Measurements from ENCODE around the gene TPRG1. TPM values are rescaled to one million over a fixed set of nuclear protein-coding genes. Genes with fewer than 3 reads are reported as not detected.

Gene TPRG1
- total RNA-seq, 2 experiments from 2014 or later: 2.1 to 2.9 TPM

DNA sequence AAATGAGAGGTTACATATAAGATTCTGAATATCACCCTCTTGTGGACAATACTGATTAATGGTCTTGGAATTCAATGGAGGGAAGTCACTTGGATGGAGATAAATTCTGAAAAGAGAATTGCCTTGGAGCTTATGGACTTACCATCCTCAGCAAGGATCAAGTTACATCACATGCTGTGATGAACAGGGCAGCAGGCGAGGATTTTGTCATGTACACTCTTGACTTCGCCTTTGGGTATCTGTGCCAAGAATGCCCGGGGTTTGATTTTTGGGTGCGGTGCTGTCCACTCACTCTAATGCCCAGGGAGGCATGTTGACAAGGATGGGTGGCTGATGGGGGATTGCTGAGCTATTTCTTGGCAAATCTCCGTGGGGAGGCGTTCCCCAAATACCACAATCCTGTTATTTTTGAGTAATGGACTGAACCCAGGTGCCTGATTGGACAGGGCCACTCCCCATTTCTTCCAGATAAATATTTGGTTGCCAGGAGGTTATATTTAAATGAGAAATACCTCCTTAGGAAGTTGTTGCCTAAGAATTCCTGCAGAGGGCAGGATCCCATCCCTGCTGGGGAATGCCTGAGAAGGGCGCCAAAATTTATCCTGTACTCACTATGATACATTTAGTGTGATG lies 96.3 kb downstream of the TPRG1 start:
- intact Hi-C loops (cut with DNase I, micrococcal nuclease): loop anchor here in 1 of 2 experiments (5.0 kb wide), 1 partner anchor 934 kb away; no protein-coding TSS in a partner anchor
- no peak overlapping the region for H3K27ac Mint-ChIP-seq
- Histone ChIP-seq H3K4me1 (ENCODE audit: insufficient read depth, low read length) (peaks cover 4% of the 10 kb centered on the region), H3K36me3 (ENCODE audit: insufficient read depth, low read length) (no peaks in the 10 kb centered on the region), H3K27me3 (ENCODE audit: control insufficient read depth in 1 of 2, insufficient read depth in 2 of 2, low read length in 2 of 2) (no peaks in the 10 kb centered on the region), H3K27ac (ENCODE audit: low read depth in 1 of 2, low read length in 2 of 2) (no peak overlapping the region), H3K9me3 (ENCODE audit: control insufficient read depth in 1 of 2, insufficient read depth in 1 of 2, low read length in 2 of 2) (no peaks in the 10 kb centered on the region), H3K4me3 (ENCODE audit: low read length) (no peak overlapping the region)
- H3K4me1 Mint-ChIP-seq (ENCODE audit: low read depth): peaks cover 8% of the 10 kb centered on the region
- ChIA-PET CTCF (no interaction called here), POLR2A (no interaction called here)
- no peaks in the 10 kb centered on the region for H3K27me3 Mint-ChIP-seq
- no peaks in the 10 kb centered on the region for H3K36me3 Mint-ChIP-seq (ENCODE audit: low read depth)
- H3K4me3 Mint-ChIP-seq: no peak overlapping the region
- DNase-seq (no peak), ATAC-seq (ENCODE audit: poor library complexity) (no peak)
- TF ChIP-seq CTCF (IDR thresholded peaks at IDR 0.05): no peak
- no peaks in the 10 kb centered on the region for H3K9me3 Mint-ChIP-seq

- no peak for TF ChIP-seq CTCF (IDR thresholded peaks at IDR 0.05)
- ChIA-PET CTCF (no interaction called here), POLR2A (interaction anchor here (0.7 kb wide), 1 partner anchor 17 kb away, joined by 3 read pairs; no protein-coding TSS in a partner anchor)
- intact Hi-C loops (cut with DNase I, micrococcal nuclease): loop anchor here in 1 of 2 experiments (5.0 kb wide), 1 partner anchor 933 kb away; no protein-coding TSS in a partner anchor
- Mint-ChIP-seq H3K4me1 (ENCODE audit: low read depth) (peaks cover 15% of the 10 kb centered on the region), H3K36me3 (ENCODE audit: low read depth) (no peaks in the 10 kb centered on the region), H3K27me3 (no peaks in the 10 kb centered on the region), H3K27ac (no peak overlapping the region), H3K9me3 (no peaks in the 10 kb centered on the region), H3K4me3 (no peak overlapping the region)
- Histone ChIP-seq H3K4me3 (ENCODE audit: low read length) (no peak overlapping the region), H3K27ac (ENCODE audit: low read depth in 1 of 2, low read length in 2 of 2) (no peak overlapping the region), H3K4me1 (ENCODE audit: insufficient read depth, low read length) (peaks cover 6% of the 10 kb centered on the region), H3K27me3 (ENCODE audit: control insufficient read depth in 1 of 2, insufficient read depth in 2 of 2, low read length in 2 of 2) (no peaks in the 10 kb centered on the region), H3K9me3 (ENCODE audit: control insufficient read depth in 1 of 2, insufficient read depth in 1 of 2, low read length in 2 of 2) (no peaks in the 10 kb centered on the region), H3K36me3 (ENCODE audit: insufficient read depth, low read length) (no peaks in the 10 kb centered on the region)
- DNase-seq (no peak), ATAC-seq (ENCODE audit: poor library complexity) (no peak)
These were observed 97.6 kb downstream of the TPRG1 start for GRCh38 chr3:189269365-189269764.

DNA sequence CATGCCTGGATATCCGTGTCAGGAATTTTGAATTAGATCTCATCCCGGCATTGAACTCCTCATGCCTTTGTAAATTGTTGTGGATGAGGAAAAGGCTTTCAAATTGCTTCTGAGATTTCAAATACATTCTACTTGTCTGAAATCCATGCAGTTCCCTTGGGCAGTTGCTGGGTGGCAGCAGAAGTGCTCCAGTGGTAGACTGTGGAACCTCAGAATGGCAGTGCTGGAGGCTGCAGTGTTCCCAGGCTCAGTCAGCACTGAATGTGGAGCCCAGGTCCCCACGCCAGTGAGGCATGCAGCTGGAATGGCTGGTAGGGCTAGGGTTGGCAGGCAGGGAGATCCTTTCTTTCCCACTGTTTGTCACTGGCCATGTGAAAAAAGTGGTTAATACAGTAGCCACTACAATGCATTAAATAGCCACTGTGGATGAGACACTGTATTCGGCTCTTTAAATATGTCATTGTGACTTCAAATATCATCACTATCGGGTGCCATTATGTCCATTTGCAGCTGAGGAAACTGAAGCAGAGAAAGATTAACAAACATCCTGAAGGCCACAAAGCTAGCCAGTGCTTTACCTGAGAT lies 98.6 kb downstream of the TPRG1 start:
- H3K27ac Mint-ChIP-seq: no peak overlapping the region
- no peaks in the 10 kb centered on the region for H3K27me3 Mint-ChIP-seq
- Histone ChIP-seq H3K36me3 (ENCODE audit: insufficient read depth, low read length) (no peaks in the 10 kb centered on the region), H3K9me3 (ENCODE audit: control insufficient read depth in 1 of 2, insufficient read depth in 1 of 2, low read length in 2 of 2) (no peaks in the 10 kb centered on the region), H3K27me3 (ENCODE audit: control insufficient read depth in 1 of 2, insufficient read depth in 2 of 2, low read length in 2 of 2) (no peaks in the 10 kb centered on the region), H3K4me1 (ENCODE audit: insufficient read depth, low read length) (peaks cover 6% of the 10 kb centered on the region), H3K4me3 (ENCODE audit: low read length) (no peak overlapping the region), H3K27ac (ENCODE audit: low read depth in 1 of 2, low read length in 2 of 2) (no peak overlapping the region)
- DNase-seq (peak in 13 of 14 experiments; percentile 4 to 64 (median 17)), ATAC-seq (ENCODE audit: poor library complexity) (peak; percentile 49)
- intact Hi-C loops (cut with DNase I, micrococcal nuclease): loop anchor here in 1 of 2 experiments (2.0 to 10.0 kb wide), 3 partner anchors 514 to 1052 kb away; partner anchors contain the start of gene CLDN1
- H3K4me1 Mint-ChIP-seq (ENCODE audit: low read depth): peaks cover 19% of the 10 kb centered on the region
- peak; percentile 58 for TF ChIP-seq CTCF (IDR thresholded peaks at IDR 0.05)
- no peaks in the 10 kb centered on the region for H3K36me3 Mint-ChIP-seq (ENCODE audit: low read depth)
- H3K9me3 Mint-ChIP-seq: no peaks in the 10 kb centered on the region
- CTCF ChIA-PET: no interaction called here
- POLR2A ChIA-PET: no interaction called here
- H3K4me3 Mint-ChIP-seq: no peak overlapping the region
